Spleen (tissue), 11 donors: Measurements from ENCODE around the gene TLR5. TPM values are rescaled to one million over a fixed set of nuclear protein-coding genes. Genes with fewer than 3 reads are reported as not detected.

Experiments
- DNase-seq: peaks from one replicate; pipeline ENCODE4 v3.0.0-alpha.2; 2020
- H3K27ac ChIP-seq, 8 donors: fragments of 200-600 bp; sonication (generic) in 7 of 8; 1 replicate in 4 of 8; 2 replicates in 4 of 8; pipeline versions ENCODE4 v1.5.0 to v1.8.0; 2016 to 2021; ENCODE audit warnings: inconsistent platforms in 4 of 8, mild to moderate bottlenecking in 4 of 8, moderate library complexity in 1 of 8
- H3K27me3 ChIP-seq, 7 donors: fragments of 200-600 bp; sonication (generic) in 6 of 7; replicated peaks in 1 of 7; 1 replicate in 4 of 7; 2 replicates in 3 of 7; pipeline versions ENCODE4 v1.5.0 to v1.8.0; 2016 to 2021; ENCODE audit warnings: inconsistent platforms in 3 of 7, mild to moderate bottlenecking in 1 of 7
- H3K36me3 ChIP-seq, 6 donors: fragments of 200-600 bp; sonication (generic) in 5 of 6; 1 replicate in 4 of 6; 2 replicates in 2 of 6; pipeline versions ENCODE4 v1.5.0 to v1.8.0; 2016 to 2021; ENCODE audit warnings: inconsistent platforms in 2 of 6
- H3K4me1 ChIP-seq, 6 donors: fragments of 200-600 bp; sonication (generic) in 5 of 6; 1 replicate in 3 of 6; 2 replicates in 3 of 6; pipeline versions ENCODE4 v1.5.0 to v1.8.0; 2016 to 2021; ENCODE audit warnings: inconsistent platforms in 3 of 6
- H3K4me3 ChIP-seq, 8 donors: fragments of 200-600 bp; sonication (generic) in 7 of 8; 1 replicate in 4 of 8; 2 replicates in 4 of 8; pipeline versions ENCODE4 v1.5.0 to v1.8.0; 2016 to 2021; ENCODE audit warnings: inconsistent platforms in 4 of 8, mild to moderate bottlenecking in 4 of 8, moderate library complexity in 2 of 8
- H3K9me3 ChIP-seq, 8 donors: fragments of 200-600 bp; sonication (generic) in 7 of 8; 1 replicate in 4 of 8; 2 replicates in 4 of 8; pipeline versions ENCODE4 v1.5.0 to v1.8.0; 2016 to 2021; ENCODE audit warnings: inconsistent platforms in 4 of 8
- CTCF ChIP-seq, 11 experiments: fragments of 200-600 bp in 7 of 11; fragments of 450-650 bp in 4 of 11; sonication (generic) in 4 of 11; IDR thresholded peaks in 8 of 11; conservative IDR thresholded peaks in 3 of 11; 1 replicate in 7 of 11; 2 replicates in 4 of 11; pipeline versions ENCODE4 v1.4.0 to v1.8.0; 2016 to 2021; ENCODE audit warnings: antibody characterized with exemption in 11 of 11, inconsistent platforms in 4 of 11, mild to moderate bottlenecking in 1 of 11
- POLR2A ChIP-seq, 3 donors: fragments of 450-650 bp; IDR thresholded peaks; one replicate each; pipeline ENCODE4 v1.5.1; 2017; ENCODE audit warnings: antibody characterized with exemption in 3 of 3, mild to moderate bottlenecking in 1 of 3
- POLR2AphosphoS5 ChIP-seq, 3 donors: sonication (generic); formaldehyde crosslinking; IDR thresholded peaks; one replicate each; pipeline ENCODE4 v1.5.1; 2017; ENCODE audit warnings: antibody characterized with exemption in 3 of 3
- WGBS, 5 donors: extraction: QIAGEN DNeasy Blood & Tissue Kit in 3 of 5; methylation state at CpG; one replicate each; pipeline versions ENCODE4 v1.1.5 to v1.1.7; 2013 to 2018; 5-methylcytosine and 5-hydroxymethylcytosine counted together
- intact Hi-C: fragments of 100-400 bp; cut with DNase I; formaldehyde crosslinking; loops from one replicate; pipeline ENCODE4 v1.15.0; 2023; ENCODE audit warnings: low total_unique reads
- polyA plus RNA-seq, 3 donors: library from polyadenylated mRNA; stranded (reverse); fragments of 200-250 nt; gene quantifications; one replicate each; pipeline ENCODE4 v1.2.1, GENCODE V29; 2013
- total RNA-seq, 7 donors: library from RNA; depleted of rRNA in 3 of 7; stranded (reverse); fragments of >200 nt in 3 of 7; fragmentation: NEBNext Ultra II Directional in 4 of 7; extraction: Animal tissue kit (Norgen Biotek cat#: 25700) in 4 of 7; gene quantifications; one replicate each; pipeline versions ENCODE4 v1.1.0 to v1.2.1, GENCODE V29; 2016 to 2021
- donor health status: healthy with polysubstance abuse.
- donor health status: DM: no; HTN: no; CAD: no; lungs with moderate emphysema.
- donor health status: DM: no; HTN: no; CAD: no.
- donor health status: Bipolar disorder and iron deficiency.
- donor health status: healthy.
- donor health status: DM: no; HTN: no; CAD: no.
- donor health status: DM: yes; HTN: yes; CAD: no.

TLR5 gene
- total and polyA plus RNA-seq, 10 donors = 1.0 to 28.2 (median 13.7) TPM

DNA sequence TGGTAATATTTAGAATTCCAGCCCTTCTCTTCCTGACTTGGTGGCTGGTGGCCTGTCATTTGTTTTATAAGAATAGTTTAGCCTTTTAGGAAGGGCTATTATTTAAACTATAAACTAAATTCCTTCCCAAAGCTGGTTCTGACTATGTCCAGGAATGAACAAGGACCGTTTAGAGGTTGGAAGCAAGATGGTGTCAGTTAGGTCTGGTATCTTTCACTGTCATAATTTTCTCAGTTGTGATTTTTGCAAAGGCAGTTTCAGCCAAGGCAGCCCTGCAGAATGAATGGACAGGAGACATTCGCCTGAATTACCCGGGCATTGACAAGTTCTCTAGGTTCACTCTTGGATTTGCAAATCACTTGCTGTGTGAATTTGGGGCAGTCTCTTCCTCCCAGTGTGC is 67.2 kb downstream of the TLR5 start:
- 85 to 90% (median 86%) methylated on average over 3 of the region's 3 CpGs for WGBS, 5 donors
- Histone ChIP-seq H3K27me3 (peaks cover 0 to 4% (median 0%) of the 10 kb centered on the region in 7 donors), H3K9me3 (no peaks in the 10 kb centered on the region), H3K36me3 (no peaks in the 10 kb centered on the region), H3K4me1 (peaks cover 0 to 6% (median 0%) of the 10 kb centered on the region in 6 donors), H3K4me3 (no peak overlapping the region), H3K27ac (no peak overlapping the region)
- TF ChIP-seq POLR2AphosphoS5 (IDR thresholded peaks at IDR 0.05) (no peak), POLR2A (IDR thresholded peaks at IDR 0.05) (no peak), CTCF (IDR thresholded peaks at IDR 0.05 in 8 of 11, conservative IDR thresholded peaks at IDR 0.05 in 3 of 11) (no peak)
- intact Hi-C loops = no loop called here
- no peak for DNase-seq

GRCh38 chr1:223074445-223075300 is 68.4 kb downstream of the TLR5 start:
- Histone ChIP-seq H3K4me3 (no peak overlapping the region), H3K27ac (no peak overlapping the region), H3K27me3 (peaks cover 0 to 4% (median 0%) of the 10 kb centered on the region in 7 donors), H3K9me3 (no peaks in the 10 kb centered on the region), H3K36me3 (no peaks in the 10 kb centered on the region), H3K4me1 (peaks cover 0 to 6% (median 0%) of the 10 kb centered on the region in 6 donors)
- TF ChIP-seq POLR2A (IDR thresholded peaks at IDR 0.05) (no peak), POLR2AphosphoS5 (IDR thresholded peaks at IDR 0.05) (no peak), CTCF (IDR thresholded peaks at IDR 0.05 in 8 of 11, conservative IDR thresholded peaks at IDR 0.05 in 3 of 11) (no peak)
- 79 to 90% (median 82%) methylated on average over 10 of the region's 10 CpGs for WGBS, 5 donors
- intact Hi-C loops = no loop called here
- DNase-seq = no peak

GRCh38 chr1:223068900-223069665 is 74.0 kb downstream of the TLR5 start:
- no peak for DNase-seq
- no peaks in the 10 kb centered on the region for H3K36me3 ChIP-seq
- WGBS, 5 donors = 88 to 97% (median 94%) methylated on average over 4 of the region's 4 CpGs
- H3K4me1 ChIP-seq = no peaks in the 10 kb centered on the region
- intact Hi-C loops = no loop called here
- no peak overlapping the region for H3K4me3 ChIP-seq
- H3K27me3 ChIP-seq = peaks cover 0 to 4% (median 0%) of the 10 kb centered on the region in 7 donors
- TF ChIP-seq POLR2A (IDR thresholded peaks at IDR 0.05) = no peak
- TF ChIP-seq CTCF (IDR thresholded peaks at IDR 0.05 in 8 of 11, conservative IDR thresholded peaks at IDR 0.05 in 3 of 11) = no peak
- TF ChIP-seq POLR2AphosphoS5 (IDR thresholded peaks at IDR 0.05) = no peak
- H3K9me3 ChIP-seq = no peaks in the 10 kb centered on the region
- H3K27ac ChIP-seq = no peak overlapping the region

DNA sequence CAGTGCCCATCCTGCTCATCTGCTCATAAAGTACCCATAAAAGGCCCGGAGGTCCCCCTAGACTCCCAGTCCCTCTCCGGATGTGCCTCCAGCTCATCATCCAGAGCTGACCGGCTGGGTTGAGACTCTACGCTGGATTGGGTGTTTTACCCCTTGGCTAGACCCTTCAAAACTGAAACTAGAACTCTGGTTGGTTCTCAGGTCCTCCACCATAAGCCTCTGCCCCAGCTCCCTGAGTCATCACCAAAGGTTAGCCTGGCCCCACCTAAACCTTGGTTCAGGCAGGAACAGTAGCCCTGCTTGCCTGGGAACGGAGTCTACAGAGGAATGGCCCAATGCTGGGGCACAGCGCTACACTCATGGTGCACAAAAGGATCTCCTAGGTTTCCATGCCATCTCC is 75.1 kb downstream of the TLR5 start:
- H3K27me3 ChIP-seq = peaks cover 0 to 4% (median 0%) of the 10 kb centered on the region in 7 donors
- intact Hi-C loops = no loop called here
- no peak for TF ChIP-seq POLR2A (IDR thresholded peaks at IDR 0.05)
- no peak for TF ChIP-seq POLR2AphosphoS5 (IDR thresholded peaks at IDR 0.05)
- TF ChIP-seq CTCF (IDR thresholded peaks at IDR 0.05 in 8 of 11, conservative IDR thresholded peaks at IDR 0.05 in 3 of 11) = no peak
- H3K27ac ChIP-seq = no peak overlapping the region
- no peaks in the 10 kb centered on the region for H3K4me1 ChIP-seq
- no peak overlapping the region for H3K4me3 ChIP-seq
- no peak for DNase-seq
- no peaks in the 10 kb centered on the region for H3K9me3 ChIP-seq
- no peaks in the 10 kb centered on the region for H3K36me3 ChIP-seq
- WGBS, 5 donors = 93 to 99% (median 95%) methylated on average over 6 of the region's 6 CpGs
